Thymus (tissue), 11 donors: ENCODE data around the gene KCNE5. TPM values are rescaled to one million over a fixed set of nuclear protein-coding genes. Genes with fewer than 3 reads are reported as not detected.

ENCODE experiments used
- DNase-seq, 9 donors: peaks; one replicate each; pipeline ENCODE4 v3.0.0-alpha.2; 2013; ENCODE audit warnings: low spot score in 9 of 9, low read depth in 6 of 9, missing footprints in 1 of 9
- H3K27ac ChIP-seq, 2 donors: one replicate each; pipeline ENCODE4 v1.5.1; 2013; ENCODE audit warnings: control low read depth in 1 of 2, low read depth in 1 of 2, low read length in 1 of 2, mild to moderate bottlenecking in 1 of 2, moderate library complexity in 1 of 2
- H3K27me3 ChIP-seq, 2 donors: one replicate each; pipeline ENCODE4 v1.5.1; 2013; ENCODE audit warnings: low read length in 1 of 2; ENCODE audit not compliant: control insufficient read depth in 2 of 2, insufficient read depth in 1 of 2
- H3K36me3 ChIP-seq, 2 donors: one replicate each; pipeline ENCODE4 v1.5.1; 2013; ENCODE audit warnings: low read length in 1 of 2, mild to moderate bottlenecking in 1 of 2, moderate library complexity in 1 of 2; ENCODE audit not compliant: control insufficient read depth in 2 of 2, insufficient read depth in 2 of 2
- H3K4me1 ChIP-seq, 2 donors: one replicate each; pipeline ENCODE4 v1.5.1; 2013; ENCODE audit warnings: low read length in 2 of 2; ENCODE audit not compliant: control insufficient read depth in 2 of 2, insufficient read depth in 2 of 2
- H3K4me3 ChIP-seq, 2 donors: one replicate each; pipeline ENCODE4 v1.5.1; 2013; ENCODE audit warnings: low read length in 2 of 2, control low read depth in 1 of 2, mild to moderate bottlenecking in 1 of 2
- H3K9me3 ChIP-seq, 2 donors: one replicate each; pipeline ENCODE4 v1.5.1; 2013; ENCODE audit warnings: low read length in 1 of 2, mild to moderate bottlenecking in 1 of 2; ENCODE audit not compliant: control insufficient read depth in 2 of 2, insufficient read depth in 1 of 2
- WGBS: extraction: QIAGEN DNeasy Blood & Tissue Kit; methylation state at CpG from one replicate; pipeline ENCODE4 v1.1.7; 2013; 5-methylcytosine and 5-hydroxymethylcytosine counted together
- polyA plus RNA-seq: library from polyadenylated mRNA; stranded (reverse); fragments of 200-250 nt; gene quantifications from one replicate; pipeline ENCODE4 v1.2.3, GENCODE V29; 2013
- total RNA-seq: library from RNA; stranded (reverse); fragments of 120-200 nt; gene quantifications from one replicate; pipeline ENCODE4 v1.2.4, GENCODE V29; 2013
- donor health status: healthy.

KCNE5 gene
- total and polyA plus RNA-seq, 2 donors: 0.34 to 10.3 TPM

DNA sequence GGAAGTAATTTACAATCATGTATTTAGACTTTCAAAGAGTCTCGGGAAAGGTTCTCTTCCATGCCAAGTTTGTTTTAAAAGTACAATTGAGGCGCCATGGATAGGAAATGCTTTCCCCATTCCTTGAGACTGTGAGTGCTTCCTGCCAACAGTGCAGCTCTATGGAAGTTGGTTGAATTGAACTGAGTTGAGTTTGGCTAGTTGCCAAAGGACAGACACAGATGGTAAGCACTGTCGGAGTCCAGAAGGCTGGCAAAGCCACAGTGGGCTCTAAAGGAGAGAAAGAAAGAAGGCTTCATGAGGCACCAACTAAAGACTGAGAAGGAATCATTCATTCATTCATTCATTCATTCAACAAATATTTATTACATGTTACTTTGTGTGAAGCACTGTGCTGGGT lies 4.3 kb upstream of the KCNE5 start:
- H3K4me1 ChIP-seq: no peaks in the 10 kb centered on the region
- 88% methylated on average over 3 of the region's 3 CpGs for WGBS
- DNase-seq: no peak

DNA sequence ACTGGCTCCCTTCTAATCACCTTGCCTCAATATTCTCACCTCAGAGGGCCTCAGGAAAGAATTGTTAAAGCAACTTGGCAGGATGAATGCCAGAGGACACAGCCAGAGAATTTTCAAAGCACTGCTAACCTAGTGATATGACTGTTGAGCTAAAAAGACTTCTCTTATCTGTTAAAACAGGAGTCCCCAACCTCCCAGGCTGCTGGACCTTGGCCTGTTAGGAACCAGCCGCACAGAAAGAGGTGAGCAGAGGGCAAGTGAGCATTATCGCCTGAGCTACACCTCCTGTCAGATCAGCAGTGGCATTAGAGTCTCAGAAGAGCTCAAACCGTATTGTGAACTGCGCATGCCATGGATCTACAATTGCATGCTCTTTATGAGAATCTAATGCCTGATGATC lies 1.7 kb upstream of the KCNE5 start:
- no peak overlapping the region for H3K4me3 ChIP-seq
- WGBS: 96% methylated on average over 4 of the region's 4 CpGs
- H3K36me3 ChIP-seq: no peaks in the 10 kb centered on the region
- no peak for DNase-seq
- peaks cover 0 to 6% of the 10 kb centered on the region in 2 donors for H3K27me3 ChIP-seq
- H3K27ac ChIP-seq: no peak overlapping the region
- H3K4me1 ChIP-seq: no peaks in the 10 kb centered on the region
- no peaks in the 10 kb centered on the region for H3K9me3 ChIP-seq

More for the DNA sequence above, 4.3 kb upstream of the KCNE5 start:
- Histone ChIP-seq H3K9me3 (no peaks in the 10 kb centered on the region), H3K27me3 (peaks cover 0 to 3% of the 10 kb centered on the region in 2 donors), H3K4me3 (no peak overlapping the region), H3K27ac (no peak overlapping the region), H3K36me3 (no peaks in the 10 kb centered on the region)

DNA sequence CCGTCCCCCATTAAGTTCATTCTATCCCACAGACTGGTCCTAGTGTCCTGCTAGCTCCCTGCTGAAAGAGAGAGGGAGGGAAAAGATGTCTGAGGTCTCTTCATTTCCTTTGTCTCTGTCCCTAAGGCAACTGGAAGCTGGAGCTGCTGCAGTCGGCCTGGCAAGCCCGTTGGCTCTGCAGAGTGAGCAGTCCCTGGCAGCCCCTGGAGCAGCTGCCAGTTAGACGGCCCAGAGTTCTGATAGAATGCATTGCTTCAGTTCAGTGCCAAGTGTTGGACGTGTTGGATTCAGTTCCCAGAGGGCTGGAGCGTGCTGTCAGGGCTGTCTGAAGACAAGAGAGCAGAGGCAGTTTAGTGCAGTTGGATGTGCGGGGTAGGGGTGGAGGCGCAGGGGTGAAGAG lies 975 bp downstream of the KCNE5 start:
- no peak for DNase-seq
- Histone ChIP-seq H3K4me1 (no peaks in the 10 kb centered on the region), H3K4me3 (no peak overlapping the region), H3K27ac (no peak overlapping the region), H3K9me3 (no peaks in the 10 kb centered on the region), H3K27me3 (peaks cover 0 to 6% of the 10 kb centered on the region in 2 donors), H3K36me3 (no peaks in the 10 kb centered on the region)
- 97% methylated on average over 8 of the region's 8 CpGs for WGBS

DNA sequence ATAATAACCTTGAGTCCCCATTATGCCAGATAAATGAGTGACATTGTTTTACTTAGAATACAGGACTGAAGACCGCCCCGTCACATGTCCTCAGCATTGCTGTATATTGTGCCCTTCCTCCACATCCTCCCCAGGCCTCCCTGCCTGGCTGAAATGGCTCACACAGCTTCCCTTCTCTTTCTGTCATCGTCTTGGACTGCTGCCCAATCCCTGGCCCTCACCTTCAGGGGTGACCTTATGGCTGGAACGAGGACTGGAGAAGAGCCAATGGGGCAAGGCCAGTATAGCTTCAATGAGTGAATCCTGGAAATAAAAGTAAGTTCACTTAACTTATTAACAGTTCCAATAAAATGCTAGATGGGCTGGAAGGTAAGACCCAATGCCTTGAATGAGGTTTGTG lies 2.7 kb downstream of the KCNE5 start:
- Histone ChIP-seq H3K9me3 (no peaks in the 10 kb centered on the region), H3K4me1 (no peaks in the 10 kb centered on the region), H3K27me3 (peaks cover 0 to 6% of the 10 kb centered on the region in 2 donors), H3K36me3 (no peaks in the 10 kb centered on the region), H3K27ac (no peak overlapping the region), H3K4me3 (no peak overlapping the region)
- 93% methylated on average over 4 of the region's 4 CpGs for WGBS
- DNase-seq: no peak

DNA sequence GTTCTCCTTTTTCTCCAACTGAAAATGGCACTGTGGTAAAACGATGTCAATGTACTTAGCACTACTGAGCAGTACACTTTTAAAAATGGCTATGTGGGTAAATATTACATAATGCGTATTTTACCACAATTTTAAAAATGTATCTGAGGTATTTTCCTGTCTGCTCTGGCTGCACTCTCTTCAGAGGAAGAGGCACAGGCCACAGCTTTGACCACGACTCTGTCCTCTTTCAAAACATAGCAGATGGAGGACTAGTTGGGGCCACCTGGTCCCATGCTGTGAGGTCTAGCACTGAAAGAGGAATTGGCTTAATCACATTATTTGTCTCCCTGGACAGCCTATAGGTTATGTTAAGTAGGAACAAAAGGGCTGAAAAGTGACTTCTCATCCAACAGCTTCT lies 5.2 kb downstream of the KCNE5 start:
- WGBS: 25% methylated on average over 3 of the region's 3 CpGs
- H3K36me3 ChIP-seq: no peaks in the 10 kb centered on the region
- H3K27ac ChIP-seq: no peak overlapping the region
- peaks cover 0 to 5% of the 10 kb centered on the region in 2 donors for H3K27me3 ChIP-seq
- DNase-seq: no peak
- H3K4me1 ChIP-seq: no peaks in the 10 kb centered on the region
- H3K4me3 ChIP-seq: no peak overlapping the region
- no peaks in the 10 kb centered on the region for H3K9me3 ChIP-seq

DNA sequence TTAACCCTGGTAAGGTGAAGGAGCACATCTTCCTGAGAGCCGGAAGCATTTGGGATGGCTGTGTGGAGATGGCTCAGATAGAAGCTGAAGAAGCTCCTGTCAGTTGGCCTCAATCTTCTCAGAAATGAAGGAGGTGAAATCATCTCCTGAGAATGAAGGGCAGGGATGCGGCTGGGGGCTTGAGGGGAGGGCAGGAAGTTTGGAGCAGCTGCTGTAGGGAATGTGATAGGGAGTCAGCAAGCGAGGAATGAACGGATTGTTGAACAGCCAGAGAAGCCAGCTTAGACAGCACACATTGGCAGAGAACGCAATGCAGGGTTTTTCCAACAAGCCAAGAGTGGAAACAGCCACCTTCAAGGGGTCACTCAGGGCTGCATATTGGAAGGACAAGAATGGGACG lies 10.0 kb downstream of the KCNE5 start:
- WGBS: 94% methylated on average over 6 of the region's 6 CpGs
- H3K4me3 ChIP-seq: no peak overlapping the region
- no peaks in the 10 kb centered on the region for H3K4me1 ChIP-seq
- H3K27me3 ChIP-seq: no peaks in the 10 kb centered on the region
- DNase-seq: no peak
- no peaks in the 10 kb centered on the region for H3K36me3 ChIP-seq
- H3K27ac ChIP-seq: no peak overlapping the region
- H3K9me3 ChIP-seq: no peaks in the 10 kb centered on the region

DNA sequence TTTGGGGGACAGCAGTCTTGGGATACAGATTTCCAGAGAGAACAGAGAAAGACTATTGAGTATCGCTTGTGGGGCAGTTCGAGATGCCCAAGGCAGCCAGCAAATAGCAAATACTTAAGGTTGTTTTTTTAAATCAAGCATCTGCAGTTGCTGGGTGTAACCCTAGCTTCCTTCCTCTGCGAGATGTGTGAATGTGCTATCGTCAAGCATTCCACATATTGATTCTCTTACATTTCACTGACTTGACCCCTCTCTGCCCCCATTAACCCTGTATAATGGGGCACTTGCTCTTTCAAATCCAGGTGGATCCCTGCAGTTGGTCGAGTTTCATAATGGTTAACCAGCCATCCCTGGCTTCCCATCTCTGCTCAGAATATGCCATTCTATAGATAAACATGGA lies 23.5 kb downstream of the KCNE5 start:
- 68% methylated on average over 5 of the region's 5 CpGs for WGBS
- Histone ChIP-seq H3K27ac (no peak overlapping the region), H3K36me3 (no peaks in the 10 kb centered on the region), H3K4me1 (no peaks in the 10 kb centered on the region), H3K4me3 (no peak overlapping the region), H3K9me3 (no peaks in the 10 kb centered on the region), H3K27me3 (peaks cover 0 to 6% of the 10 kb centered on the region in 2 donors)
- no peak for DNase-seq

DNA sequence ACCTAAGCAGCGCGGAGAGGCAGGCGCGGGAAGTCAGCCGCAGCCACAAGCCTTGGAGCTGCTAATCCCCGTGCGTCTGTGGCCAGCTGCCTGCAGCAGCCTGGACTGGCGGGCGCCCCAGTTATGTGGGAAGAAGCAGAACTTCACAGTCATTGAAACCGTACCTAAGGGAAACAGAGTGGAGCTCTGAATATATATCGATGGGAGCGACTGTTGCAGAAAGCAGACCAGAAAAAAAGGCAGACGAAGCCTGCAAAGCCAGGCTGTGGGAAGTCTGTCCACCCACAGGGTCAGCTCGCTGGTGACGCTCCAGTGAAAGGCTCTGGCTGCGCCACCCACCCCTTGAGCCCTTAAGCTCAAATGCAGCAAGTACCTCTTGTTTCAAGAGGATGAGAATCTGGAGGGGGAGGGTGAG lies 24.7 kb downstream of the KCNE5 start:
- Histone ChIP-seq H3K4me1 (no peaks in the 10 kb centered on the region), H3K36me3 (no peaks in the 10 kb centered on the region), H3K27ac (no peak overlapping the region), H3K9me3 (no peaks in the 10 kb centered on the region), H3K4me3 (no peak overlapping the region), H3K27me3 (peaks cover 0 to 6% of the 10 kb centered on the region in 2 donors)
- DNase-seq: no peak
- WGBS: 12% methylated on average over 16 of the region's 16 CpGs

DNA sequence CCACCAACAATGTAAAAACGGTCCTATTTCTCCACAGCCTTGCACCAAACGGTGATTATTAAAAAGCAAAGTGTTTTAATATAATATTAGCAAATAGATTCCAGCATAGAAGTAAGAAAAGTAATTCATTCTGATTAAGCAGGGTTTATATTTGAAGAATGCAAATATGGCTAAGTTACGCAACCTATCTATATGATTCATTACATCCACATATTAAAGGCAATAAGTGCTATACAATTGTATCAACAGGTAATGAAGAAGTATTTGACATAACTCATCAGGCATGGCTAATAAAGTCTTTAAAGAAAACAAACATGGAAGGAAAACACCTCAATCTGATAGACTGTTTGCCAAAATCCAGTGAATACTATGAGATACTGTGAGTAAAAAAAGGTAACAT lies 29.0 kb downstream of the KCNE5 start:
- Histone ChIP-seq H3K9me3 (no peaks in the 10 kb centered on the region), H3K4me1 (no peaks in the 10 kb centered on the region), H3K4me3 (no peak overlapping the region), H3K36me3 (no peaks in the 10 kb centered on the region), H3K27ac (no peak overlapping the region), H3K27me3 (peaks cover 0 to 6% of the 10 kb centered on the region in 2 donors)
- no peak for DNase-seq
- WGBS: 97% methylated on average over 3 of the region's 3 CpGs

DNA sequence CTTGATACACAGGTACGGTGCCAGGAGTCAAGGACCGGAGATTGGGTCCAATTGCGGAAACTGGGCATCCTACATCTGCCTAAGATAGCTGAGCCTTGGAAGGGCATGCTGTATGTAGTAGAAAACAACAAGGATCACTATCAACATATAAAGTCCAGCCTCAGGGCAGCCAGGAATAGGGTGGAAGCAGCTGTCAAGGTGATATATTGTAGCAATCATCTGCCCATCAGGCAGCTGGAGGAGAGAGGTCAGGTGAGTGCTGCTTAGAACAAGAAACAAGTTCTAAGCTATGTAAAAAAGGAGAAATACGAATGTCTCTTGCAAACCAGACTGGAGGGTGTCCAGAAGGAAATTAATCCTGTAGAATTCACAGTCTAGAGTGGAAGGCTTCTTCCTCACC lies 34.8 kb downstream of the KCNE5 start:
- no peak overlapping the region for H3K4me3 ChIP-seq
- peaks cover 0 to 2% of the 10 kb centered on the region in 2 donors for H3K27me3 ChIP-seq
- no peaks in the 10 kb centered on the region for H3K4me1 ChIP-seq
- H3K36me3 ChIP-seq: no peaks in the 10 kb centered on the region
- 89% methylated on average over 4 of the region's 4 CpGs for WGBS
- no peak overlapping the region for H3K27ac ChIP-seq
- no peak for DNase-seq
- H3K9me3 ChIP-seq: no peaks in the 10 kb centered on the region
